ENCODE measurements around the gene GPATCH4. TPM values are rescaled to one million over a fixed set of nuclear protein-coding genes. Genes with fewer than 3 reads are reported as not detected.

GPATCH4 gene
- total and polyA plus RNA-seq, 10 of the 15 experiments (the other 5 are each of a cell fraction or from before 2014, with no cell fraction given): 35.5 to 111 (median 73.9) TPM

DNA sequence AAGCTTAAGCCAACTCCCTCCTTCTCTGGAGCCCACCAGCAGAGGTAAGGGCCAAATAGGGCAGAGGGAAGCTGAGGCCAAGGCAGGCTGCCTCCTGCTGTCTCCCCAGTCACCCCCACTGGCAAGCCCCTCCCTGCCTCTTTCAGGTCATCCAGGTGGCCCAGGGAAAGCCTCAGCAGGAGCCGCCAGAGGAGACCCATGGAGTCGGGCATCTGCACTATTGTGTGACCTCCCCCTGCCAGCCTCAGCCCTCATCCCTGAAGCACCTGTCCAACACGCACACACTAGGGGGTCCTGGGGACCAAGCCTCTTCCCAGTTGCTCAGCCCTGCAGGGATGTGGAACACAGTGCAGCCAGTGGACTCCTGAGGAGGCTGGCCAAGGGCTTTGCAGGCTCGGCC is 15.0 kb downstream of the GPATCH4 start (continued):
- TF ChIP-seq, protein P1, sequence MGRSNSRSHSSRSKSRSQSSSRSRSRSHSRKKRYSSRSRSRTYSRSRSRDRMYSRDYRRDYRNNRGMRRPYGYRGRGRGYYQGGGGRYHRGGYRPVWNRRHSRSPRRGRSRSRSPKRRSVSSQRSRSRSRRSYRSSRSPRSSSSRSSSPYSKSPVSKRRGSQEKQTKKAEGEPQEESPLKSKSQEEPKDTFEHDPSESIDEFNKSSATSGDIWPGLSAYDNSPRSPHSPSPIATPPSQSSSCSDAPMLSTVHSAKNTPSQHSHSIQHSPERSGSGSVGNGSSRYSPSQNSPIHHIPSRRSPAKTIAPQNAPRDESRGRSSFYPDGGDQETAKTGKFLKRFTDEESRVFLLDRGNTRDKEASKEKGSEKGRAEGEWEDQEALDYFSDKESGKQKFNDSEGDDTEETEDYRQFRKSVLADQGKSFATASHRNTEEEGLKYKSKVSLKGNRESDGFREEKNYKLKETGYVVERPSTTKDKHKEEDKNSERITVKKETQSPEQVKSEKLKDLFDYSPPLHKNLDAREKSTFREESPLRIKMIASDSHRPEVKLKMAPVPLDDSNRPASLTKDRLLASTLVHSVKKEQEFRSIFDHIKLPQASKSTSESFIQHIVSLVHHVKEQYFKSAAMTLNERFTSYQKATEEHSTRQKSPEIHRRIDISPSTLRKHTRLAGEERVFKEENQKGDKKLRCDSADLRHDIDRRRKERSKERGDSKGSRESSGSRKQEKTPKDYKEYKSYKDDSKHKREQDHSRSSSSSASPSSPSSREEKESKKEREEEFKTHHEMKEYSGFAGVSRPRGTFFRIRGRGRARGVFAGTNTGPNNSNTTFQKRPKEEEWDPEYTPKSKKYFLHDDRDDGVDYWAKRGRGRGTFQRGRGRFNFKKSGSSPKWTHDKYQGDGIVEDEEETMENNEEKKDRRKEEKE (IDR thresholded peaks at IDR 0.05): no peak
- TF ChIP-seq, protein P2, sequence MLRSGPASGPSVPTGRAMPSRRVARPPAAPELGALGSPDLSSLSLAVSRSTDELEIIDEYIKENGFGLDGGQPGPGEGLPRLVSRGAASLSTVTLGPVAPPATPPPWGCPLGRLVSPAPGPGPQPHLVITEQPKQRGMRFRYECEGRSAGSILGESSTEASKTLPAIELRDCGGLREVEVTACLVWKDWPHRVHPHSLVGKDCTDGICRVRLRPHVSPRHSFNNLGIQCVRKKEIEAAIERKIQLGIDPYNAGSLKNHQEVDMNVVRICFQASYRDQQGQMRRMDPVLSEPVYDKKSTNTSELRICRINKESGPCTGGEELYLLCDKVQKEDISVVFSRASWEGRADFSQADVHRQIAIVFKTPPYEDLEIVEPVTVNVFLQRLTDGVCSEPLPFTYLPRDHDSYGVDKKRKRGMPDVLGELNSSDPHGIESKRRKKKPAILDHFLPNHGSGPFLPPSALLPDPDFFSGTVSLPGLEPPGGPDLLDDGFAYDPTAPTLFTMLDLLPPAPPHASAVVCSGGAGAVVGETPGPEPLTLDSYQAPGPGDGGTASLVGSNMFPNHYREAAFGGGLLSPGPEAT (IDR thresholded peaks at IDR 0.05; ENCODE audit: low read depth): no peak
- TF ChIP-seq CBFB (IDR thresholded peaks at IDR 0.05; ENCODE audit: low read depth): no peak

DNA sequence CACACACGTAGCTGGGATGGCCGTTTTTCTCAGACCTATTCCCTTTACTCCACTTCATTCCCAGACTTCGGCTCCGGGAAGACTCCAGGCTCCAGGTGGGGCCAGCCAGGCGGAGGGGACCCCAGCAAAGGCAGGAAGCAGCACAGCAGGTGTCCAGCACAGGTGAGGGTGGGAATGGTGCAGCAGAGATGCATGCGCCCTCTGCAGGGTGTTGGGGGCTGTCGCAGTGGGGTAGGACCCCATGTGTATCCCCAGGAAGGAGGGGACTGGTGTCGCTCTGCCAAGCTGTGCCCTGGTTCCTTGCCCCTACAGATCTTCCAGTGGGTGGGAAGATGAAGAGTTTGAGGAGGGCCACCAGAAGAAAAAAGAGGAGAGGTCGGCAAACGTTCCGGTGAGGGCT is 16.5 kb downstream of the GPATCH4 start:
- no peak overlapping the region for H3K4me3 ChIP-seq
- intact Hi-C loops (cut with micrococcal nuclease; ENCODE audit: unreplicated experiment) (loop anchor here (1.0 to 2.0 kb wide), 2 partner anchors 23 to 128 kb away; no protein-coding TSS in a partner anchor), in situ Hi-C loops (cut with MboI) (no loop called here)
- H4K20me1 ChIP-seq (ENCODE audit: control insufficient read depth, insufficient read depth): no peaks in the 10 kb centered on the region
- ChIA-PET SMC1A (ENCODE audit: uncharacterized antibody, unreplicated experiment) (interaction anchor here (1.0 to 3.5 kb wide), 5 partner anchors 15 to 127 kb away, joined by 3 to 22 read pairs (median 5); no protein-coding TSS in a partner anchor), RAD21 (ENCODE audit: unreplicated experiment) (interaction anchor here (0.8 to 1.1 kb wide), 4 partner anchors 24 to 127 kb away, joined by 3 to 5 read pairs (median 3); no protein-coding TSS in a partner anchor), POLR2A (no interaction called here), CTCF (interaction anchor here (0.6 to 4.6 kb wide), 13 partner anchors 13 to 139 kb away, joined by 3 to 40 read pairs (median 3); partner anchors contain the start of gene GPATCH4)
- no peak overlapping the region for H3K4me2 ChIP-seq (ENCODE audit: control insufficient read depth, insufficient read depth)
- no peak overlapping the region for H3K27ac ChIP-seq (ENCODE audit: control insufficient read depth, insufficient read depth)
- H3K4me1 ChIP-seq (ENCODE audit: control insufficient read depth, insufficient read depth, low read length): peaks cover 16% of the 10 kb centered on the region
- DNase-seq (ENCODE audit: low read depth, low spot score): no peak
- ATAC-seq: peak; percentile 90
- H3K9me3 ChIP-seq (replicated peaks; ENCODE audit: control insufficient read depth, insufficient read depth, low read length): no peaks in the 10 kb centered on the region
- no peaks in the 10 kb centered on the region for H3K36me3 ChIP-seq (ENCODE audit: control insufficient read depth in 2 of 2, insufficient read depth in 2 of 2, low read length in 1 of 2)
- BruUV-seq (replicated peaks): no TSS peak
- no peak overlapping the region for H2AFZ ChIP-seq (ENCODE audit: control insufficient read depth, low read depth, low read length)
- no peaks in the 10 kb centered on the region; a peak in 1 of 4 replicates for H3K27me3 ChIP-seq (replicated peaks in 1 of 2; ENCODE audit: control insufficient read depth in 2 of 2, insufficient read depth in 2 of 2, low read length in 1 of 2)
- TF ChIP-seq ZNF384 (IDR thresholded peaks at IDR 0.05; ENCODE audit: borderline replicate concordance, low read depth, low read length) (no peak), HCFC1 (IDR thresholded peaks at IDR 0.05; ENCODE audit: low read length) (no peak), EED (IDR thresholded peaks at IDR 0.05; ENCODE audit: low read depth) (no peak), MYC (IDR thresholded peaks at IDR 0.05; ENCODE audit: insufficient read depth, insufficient read length, insufficient replicate concordance, low read length, severe bottlenecking) (no peak), SMC3 (IDR thresholded peaks at IDR 0.05; ENCODE audit: borderline replicate concordance, low read length) (peak; percentile 29; the same call in 1 of the 2 replicates), FOXK2 (IDR thresholded peaks at IDR 0.05) (no peak), RAD21 (IDR thresholded peaks at IDR 0.05; ENCODE audit: insufficient read depth, low read depth, low read length) (peak; percentile 11; the same call in 1 of the 2 replicates)
- TF ChIP-seq, protein P3, sequence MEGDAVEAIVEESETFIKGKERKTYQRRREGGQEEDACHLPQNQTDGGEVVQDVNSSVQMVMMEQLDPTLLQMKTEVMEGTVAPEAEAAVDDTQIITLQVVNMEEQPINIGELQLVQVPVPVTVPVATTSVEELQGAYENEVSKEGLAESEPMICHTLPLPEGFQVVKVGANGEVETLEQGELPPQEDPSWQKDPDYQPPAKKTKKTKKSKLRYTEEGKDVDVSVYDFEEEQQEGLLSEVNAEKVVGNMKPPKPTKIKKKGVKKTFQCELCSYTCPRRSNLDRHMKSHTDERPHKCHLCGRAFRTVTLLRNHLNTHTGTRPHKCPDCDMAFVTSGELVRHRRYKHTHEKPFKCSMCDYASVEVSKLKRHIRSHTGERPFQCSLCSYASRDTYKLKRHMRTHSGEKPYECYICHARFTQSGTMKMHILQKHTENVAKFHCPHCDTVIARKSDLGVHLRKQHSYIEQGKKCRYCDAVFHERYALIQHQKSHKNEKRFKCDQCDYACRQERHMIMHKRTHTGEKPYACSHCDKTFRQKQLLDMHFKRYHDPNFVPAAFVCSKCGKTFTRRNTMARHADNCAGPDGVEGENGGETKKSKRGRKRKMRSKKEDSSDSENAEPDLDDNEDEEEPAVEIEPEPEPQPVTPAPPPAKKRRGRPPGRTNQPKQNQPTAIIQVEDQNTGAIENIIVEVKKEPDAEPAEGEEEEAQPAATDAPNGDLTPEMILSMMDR (IDR thresholded peaks at IDR 0.05 in 2 of 3, conservative IDR thresholded peaks at IDR 0.05 in 1 of 3; ENCODE audit: control insufficient read depth in 2 of 3, extremely low read depth in 1 of 3, insufficient read depth in 1 of 3, low read depth in 3 of 3, low read length in 3 of 3): peak; percentile 39 to 63 (median 43); a peak in 5 of 6 replicates
- FAIRE-seq: no peak
- 36% methylated on average over 11 of the region's 11 CpGs for WGBS (ENCODE audit: insufficient coverage, insufficient replicate concordance, low lambda C conversion rate, missing lambda C conversion rate)
- no peaks in the 10 kb centered on the region for H3K79me2 ChIP-seq (ENCODE audit: control insufficient read depth, insufficient read depth, low read length)
- no peak overlapping the region for H3K9ac ChIP-seq (ENCODE audit: control insufficient read depth, insufficient read depth, low read length)
